ENCODE measurements around the gene PLXNA1.

GRCh38 chr3:127029658-127030507, 47.0 kb downstream of the PLXNA1 start:
- TF ChIP-seq CTCF (tag by site-specific recombination; IDR thresholded peaks at IDR 0.05): no peak
- no peak for TF ChIP-seq ZFP41 (tag by site-specific recombination; IDR thresholded peaks at IDR 0.05; ENCODE audit: borderline replicate concordance)
- TF ChIP-seq ZBTB1 (tag by site-specific recombination; IDR thresholded peaks at IDR 0.05): no peak
- no peak for TF ChIP-seq REPIN1 (tag by site-specific recombination; IDR thresholded peaks at IDR 0.05; ENCODE audit: low read depth)
- TF ChIP-seq ZNF140 (tag by site-specific recombination; IDR thresholded peaks at IDR 0.05): no peak
- TF ChIP-seq ELK4 (IDR thresholded peaks at IDR 0.05; ENCODE audit: borderline replicate concordance, low read depth, low read length): no peak
- no peak for TF ChIP-seq ZBTB20 (tag by site-specific recombination; IDR thresholded peaks at IDR 0.05)

Data from HEK293 (cell line).